HG03060 (cell line): Measurements from ENCODE around the gene OSMR.

Experiments
- ATAC-seq: cut with Tn5 transposase; IDR thresholded peaks from one replicate; pipeline ENCODE4 v1.9.1; 2021; ENCODE audit warnings: low read depth, moderate number of reproducible peaks; ENCODE audit not compliant: unreplicated experiment

OSMR gene

DNA sequence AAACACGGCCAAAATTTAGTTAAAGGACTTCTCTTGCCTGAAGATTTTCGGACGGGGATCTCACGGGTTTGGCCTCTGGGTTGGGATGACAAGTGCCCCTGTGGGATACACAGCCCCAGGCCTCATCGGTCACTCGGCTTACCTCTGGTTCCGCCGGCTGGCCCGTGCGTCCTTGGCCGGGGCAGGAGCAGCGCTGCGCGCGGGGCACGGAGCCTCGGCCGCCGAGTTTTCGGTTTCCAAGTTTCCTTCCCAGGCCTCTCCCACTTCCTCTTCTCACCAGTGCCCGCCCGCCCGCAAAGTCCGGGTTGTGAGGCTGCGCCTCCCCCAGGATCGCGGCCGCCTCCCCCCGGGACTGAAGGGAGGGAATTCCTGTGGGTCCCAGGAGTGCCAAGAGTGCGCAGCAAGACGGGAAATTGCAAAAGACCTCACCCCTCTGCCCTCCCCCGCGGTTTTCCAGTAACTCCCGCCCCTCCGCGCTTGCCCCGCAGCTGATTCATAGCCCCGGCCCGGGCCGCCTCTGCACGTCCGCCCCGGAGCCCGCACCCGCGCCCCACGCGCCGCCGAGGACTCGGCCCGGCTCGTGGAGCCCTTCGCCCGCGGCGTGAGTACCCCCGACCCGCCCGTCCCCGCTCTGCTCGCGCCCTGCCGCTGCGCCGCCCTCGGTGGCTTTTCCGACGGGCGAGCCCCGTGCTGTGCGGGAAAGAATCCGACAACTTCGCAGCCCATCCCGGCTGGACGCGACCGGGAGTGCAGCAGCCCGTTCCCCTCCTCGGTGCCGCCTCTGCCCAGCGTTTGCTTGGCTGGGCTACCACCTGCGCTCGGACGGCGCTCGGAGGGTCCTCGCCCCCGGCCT is at the start of gene OSMR:
Gene OSMR, plus strand, starts transcription at position 487 of the 853 bp plus-strand sequence. CDS start 23,033 bp downstream, outside the sequence.
- ATAC-seq = no peak

DNA sequence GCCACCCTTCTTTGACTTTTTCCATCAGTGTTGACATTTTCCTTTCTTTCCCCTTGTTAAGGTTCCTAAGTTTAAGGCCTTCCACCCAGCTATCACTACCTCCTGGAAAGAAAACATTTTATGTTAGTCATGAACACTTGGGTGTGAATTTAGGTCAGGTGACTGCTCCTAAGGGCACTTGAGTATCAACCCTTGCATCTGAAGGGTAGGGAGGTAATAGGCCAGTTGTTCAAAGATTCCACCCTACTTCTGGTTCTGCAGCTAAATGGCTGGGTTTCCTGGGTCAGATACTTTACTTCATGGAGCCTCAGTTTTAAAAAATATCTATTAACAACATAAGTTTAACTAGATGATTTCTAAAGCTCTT is 49.1 kb upstream of the OSMR start:
- no peak for ATAC-seq

DNA sequence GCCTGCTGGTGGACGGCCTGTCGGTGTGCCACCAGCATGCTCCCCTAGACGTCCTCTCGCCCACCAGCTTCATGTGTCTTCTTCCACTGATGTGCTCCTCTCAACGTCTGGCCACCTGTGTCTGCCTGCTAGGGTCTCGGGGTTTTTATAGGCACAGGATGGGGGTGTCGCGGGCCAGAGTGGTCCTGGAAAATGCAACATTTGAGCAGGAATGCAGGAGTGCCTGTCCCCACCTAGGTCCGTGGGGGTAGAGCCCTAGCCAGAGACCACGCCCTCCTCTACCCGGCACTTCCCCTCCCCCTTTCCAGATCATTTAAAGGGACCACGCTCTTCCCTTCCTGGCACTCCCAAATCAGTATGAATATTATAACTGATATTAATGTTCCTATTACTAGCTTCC is 48.0 kb upstream of the OSMR start:
- ATAC-seq = no peak

DNA sequence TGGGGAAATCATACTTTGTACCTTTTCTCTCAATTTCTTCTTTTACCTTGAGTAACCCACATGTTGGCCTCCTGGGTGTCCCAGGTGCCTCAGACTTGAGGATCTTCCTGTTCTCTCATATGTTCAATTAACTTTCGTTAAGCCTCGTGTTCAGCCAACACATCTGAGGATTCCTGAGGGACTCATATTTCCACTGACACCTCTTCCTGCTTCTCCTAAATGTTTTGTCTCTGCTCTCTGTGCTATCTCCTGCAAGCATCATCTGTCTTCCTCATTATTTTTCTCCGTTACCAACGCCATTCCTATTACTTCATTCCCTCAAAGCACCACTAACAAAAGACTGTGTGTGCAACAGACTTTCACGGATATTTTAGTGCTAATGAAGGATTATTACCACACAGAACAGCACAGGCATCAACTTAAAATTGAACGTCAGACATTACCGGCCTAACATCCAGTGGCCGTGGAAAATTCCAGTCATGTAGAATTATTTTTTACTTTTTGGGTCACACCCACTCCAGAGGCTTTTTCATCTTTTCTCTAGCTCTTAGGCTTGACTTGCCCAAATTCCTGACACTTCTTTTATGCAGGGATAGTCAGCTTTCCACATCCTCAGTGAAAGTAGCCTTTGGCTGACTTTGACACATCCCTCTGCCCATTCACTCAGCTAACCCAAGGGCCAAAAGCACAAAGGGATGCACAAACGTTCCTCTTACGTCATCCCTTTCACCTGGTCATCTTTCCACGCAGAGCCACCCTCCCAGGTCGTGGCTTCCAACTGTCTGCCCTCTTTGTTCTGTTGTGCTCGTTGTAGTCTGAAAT is 46.0 kb upstream of the OSMR start:
- ATAC-seq = no peak

DNA sequence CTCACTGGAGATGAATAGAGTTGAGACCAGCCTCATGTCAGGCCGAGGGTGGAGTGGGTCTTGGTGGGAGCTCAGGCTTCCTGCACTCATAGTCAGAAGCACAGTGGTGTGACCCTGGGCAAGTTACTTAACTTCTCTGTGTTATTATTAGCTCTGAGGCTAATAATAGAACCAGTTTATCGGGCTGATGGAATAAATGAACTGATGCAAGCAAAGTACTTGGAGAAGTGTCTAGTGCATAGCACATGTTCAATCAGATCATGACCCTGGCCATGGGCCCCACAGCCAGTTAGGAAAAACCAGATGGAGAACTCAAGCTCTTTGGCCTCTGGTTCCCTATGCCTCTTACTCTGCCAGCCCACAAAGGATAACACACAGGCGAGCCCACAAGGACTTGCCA is 45.3 kb upstream of the OSMR start:
- ATAC-seq = no peak

DNA sequence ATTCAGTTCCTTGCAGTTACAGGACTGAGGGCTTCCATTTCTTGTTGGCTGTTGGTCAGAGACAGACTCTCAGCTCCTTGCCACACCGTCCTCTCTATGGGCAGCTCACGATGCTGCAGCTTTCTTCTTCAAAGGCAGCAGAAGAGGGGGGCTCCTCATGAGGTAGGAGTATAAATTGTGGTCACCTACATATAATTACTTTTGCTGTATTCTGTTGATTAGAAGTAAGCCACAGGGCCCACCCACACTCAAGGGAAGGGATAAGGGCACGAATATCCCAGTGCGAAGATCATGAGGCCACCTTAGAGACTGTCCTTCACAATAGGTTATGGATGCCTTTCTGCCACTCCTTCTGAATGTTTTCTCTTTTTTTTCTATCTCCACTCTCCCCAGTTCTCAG is 43.7 kb upstream of the OSMR start:
- ATAC-seq = no peak

DNA sequence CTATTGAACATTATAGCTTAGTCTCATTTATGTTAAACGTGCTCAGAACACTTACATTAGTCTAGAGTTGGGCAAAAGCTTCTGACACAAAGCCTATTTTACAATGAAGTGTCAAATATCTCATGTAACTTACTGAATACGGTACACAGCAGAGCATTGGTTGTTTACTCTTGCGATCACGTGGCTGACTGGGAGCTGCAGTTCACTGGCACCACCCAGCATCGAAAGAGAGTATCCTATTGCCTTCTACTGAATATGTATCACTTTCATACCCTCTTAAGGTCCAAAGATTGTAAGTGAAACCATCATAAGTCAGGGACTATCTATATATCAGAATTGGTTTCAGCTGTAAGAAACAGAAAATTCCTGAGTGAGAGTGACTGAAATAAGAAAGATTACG is 42.6 kb upstream of the OSMR start:
- ATAC-seq = no peak

DNA sequence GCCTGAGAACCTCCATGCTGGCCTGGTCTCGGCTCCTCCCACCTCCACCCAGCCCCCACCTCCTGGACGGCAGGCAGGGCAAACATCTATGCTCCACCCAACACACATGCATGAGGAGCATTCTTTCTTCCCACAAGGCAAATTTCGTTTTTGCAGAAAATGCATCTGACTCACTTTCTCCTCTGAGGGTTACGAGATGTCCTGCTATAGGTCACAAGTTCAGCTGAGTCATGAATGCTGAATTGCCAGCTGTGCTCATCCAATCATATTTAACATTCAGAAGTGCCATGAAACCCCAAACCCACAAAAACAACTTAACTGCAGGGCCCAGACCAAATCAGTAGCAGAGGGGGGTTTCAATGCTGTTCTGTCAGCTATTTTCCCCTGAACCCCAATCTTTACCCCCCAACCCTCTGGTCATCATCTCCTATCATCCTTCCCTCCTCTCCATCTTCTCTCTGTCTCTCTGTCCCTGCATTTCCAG is 39.0 kb upstream of the OSMR start:
- no peak for ATAC-seq

DNA sequence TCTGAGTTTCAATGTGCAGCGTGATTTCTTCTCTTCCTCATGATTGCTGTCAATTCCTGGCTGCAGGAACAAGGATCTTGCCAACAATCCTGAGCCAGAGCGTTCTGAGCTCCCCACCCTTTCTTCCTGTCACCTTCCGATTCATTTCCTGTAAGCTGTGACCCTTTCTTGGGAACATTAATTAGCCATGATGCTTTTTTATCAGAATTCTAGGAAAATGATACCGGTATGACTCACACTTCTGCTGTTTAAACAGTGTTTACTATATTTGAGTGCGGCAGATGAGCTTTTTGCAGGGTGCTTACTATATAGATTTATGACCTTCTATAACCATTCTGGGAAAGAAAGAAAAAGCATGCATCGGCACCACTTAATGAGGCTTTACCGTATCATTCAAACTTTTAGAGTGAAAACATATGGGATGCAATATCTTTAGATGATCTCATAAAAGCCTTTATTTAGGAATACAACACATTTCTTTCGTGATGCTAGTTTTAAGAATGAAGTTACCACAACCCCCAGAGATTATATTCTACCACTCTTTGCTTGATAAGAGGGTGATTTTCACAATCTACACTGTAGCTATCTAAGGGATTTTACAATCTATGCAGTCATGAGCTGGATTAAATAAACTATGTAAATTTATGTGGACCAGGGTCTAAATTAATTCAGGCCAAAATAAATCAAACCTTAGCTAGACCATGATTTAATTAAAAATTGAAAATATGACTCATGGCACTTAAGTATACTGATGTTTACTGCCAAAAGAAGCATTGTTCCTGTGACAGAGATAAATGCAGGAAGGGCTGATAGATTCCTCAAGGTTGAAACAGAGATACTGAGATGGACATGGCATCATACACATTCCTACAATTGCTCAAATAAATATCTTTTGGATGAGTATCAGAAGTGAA is 38.0 kb upstream of the OSMR start:
- no peak for ATAC-seq

DNA sequence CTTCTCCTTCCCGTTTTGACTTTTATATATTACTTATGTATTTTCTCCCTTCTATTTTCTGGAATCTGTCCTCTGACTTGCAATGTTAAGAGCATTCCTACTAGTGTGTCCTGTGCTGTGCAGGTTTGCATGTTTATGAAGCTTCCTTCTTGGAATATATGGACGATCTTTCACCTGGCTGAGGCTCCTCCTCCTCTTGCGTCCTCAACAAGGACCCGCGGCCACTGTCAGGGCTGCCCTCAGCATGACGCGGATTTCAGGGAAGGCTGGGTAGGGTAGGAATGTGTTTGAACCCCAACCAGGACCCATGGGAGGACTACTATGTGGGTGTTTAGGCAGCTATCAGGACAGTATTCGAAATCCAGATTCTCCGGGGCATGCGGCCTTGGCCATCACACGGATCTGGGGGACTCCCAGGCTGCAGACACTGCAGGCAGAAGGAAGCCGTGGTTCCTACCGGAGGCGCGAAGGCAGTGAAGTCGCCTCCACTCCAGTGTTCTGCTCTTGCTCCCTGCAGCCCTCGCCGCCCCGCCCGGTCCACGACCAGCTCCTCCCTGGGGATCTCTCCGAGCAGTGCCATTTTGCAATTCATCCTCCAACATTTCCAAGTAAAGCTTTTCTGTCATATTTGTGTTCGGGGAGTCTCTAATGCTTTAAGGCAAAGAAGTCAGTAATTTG is 37.0 kb upstream of the OSMR start:
- no peak for ATAC-seq

DNA sequence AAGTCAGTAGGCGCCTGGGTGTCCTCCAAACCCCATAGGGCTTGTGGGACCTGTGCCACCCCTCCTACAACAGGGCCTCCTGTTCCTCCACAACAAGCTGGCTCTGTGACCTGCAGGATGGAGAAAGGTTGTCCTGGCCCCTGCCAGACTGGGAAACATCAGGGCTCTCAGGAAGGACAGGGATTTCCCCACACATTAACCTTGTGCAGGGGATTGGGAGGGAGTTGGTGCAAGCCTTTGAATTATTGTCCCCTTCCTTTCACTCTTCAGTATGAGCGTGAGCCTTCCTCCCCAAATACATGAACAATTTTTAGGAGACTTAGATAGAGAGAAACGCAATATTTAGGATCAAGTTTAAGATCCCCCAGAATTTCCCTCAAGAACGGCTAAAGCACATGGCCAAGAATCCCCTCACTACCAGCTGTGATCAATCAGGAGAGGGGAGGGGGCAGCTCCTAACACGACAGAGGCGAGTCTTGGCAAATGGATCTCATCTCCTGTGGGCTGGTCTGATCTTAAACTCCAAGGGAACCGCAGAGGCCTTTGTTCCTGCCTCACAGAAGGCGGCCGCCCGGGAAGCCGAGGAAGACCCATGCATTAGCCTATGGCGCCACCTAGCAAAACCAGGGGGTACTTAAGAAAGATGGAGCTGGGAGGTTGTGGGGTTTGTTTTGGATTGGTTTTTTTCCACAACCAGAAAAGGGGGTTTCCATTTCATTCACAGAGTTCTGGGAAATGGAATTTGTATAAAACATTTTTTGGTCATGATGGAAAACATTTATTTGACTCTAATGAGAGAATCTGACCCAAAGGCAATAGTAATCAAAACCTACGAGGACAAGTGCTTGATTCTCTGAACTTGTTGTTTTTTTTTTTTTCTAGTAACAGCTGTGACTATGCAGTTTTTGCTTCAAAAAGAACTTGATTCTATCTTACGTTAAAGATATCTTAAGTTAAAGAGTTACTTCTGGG is 36.1 kb upstream of the OSMR start:
- no peak for ATAC-seq

DNA sequence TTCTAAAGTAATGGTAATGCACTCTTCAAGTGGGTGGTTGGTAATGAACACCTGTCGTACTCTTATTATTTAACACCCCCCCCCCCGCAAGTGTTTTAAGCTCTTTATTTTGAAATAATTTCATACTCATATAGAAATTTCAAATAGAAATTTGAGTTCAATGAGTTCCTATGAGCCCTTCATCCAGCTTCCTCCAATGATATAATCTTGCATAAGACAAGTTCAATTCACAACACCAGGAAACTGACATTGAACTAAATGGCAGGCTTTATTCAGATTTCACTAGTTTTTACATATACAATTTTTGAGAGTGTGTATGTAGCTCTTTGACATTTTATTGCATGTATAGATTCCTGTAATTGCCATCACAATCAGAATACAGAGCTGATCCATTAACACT is 30.9 kb upstream of the OSMR start:
- no peak for ATAC-seq

DNA sequence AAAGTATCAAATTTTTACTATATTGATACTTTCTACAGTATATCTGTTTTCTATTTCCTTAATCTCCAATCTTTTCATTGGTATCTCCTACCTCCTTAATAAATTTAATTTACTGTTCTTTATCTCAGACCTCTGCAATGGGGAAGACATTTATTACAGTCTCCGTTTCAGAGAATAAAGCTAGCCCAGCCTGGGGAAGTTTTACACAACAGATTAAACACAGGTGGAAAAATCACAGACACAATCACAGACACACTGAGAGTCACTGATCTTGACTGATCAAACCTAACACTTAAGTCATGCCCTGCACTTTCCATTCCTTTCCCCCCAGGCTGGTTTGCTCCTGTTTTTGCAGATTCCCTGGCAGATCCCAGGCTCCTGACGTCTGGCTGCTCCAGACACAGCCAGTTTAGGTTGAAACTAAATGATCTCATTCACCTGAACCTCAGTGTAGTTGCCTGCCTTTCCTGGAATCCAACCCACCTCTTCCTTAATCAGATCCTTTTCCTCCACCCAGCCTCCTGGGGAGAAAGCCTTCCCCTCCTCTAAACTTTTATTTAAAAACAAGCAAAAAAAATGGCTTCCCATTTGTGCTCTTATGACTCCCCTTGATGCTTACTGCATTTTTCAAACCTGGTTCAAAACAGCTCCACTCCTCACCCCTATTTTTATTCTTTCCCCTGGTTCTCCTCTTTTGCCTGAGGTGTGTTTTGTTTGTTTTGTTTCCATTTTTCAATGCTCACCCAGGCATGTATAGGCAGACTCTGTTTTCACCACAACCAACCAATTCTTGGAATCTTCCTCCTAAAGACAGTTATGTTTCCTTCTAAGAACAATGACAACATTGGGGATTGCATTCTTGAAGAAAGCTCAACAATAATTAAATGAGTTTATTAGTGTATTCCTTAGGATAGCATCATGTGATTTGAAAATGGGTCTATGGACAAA is 29.5 kb upstream of the OSMR start:
- no peak for ATAC-seq

DNA sequence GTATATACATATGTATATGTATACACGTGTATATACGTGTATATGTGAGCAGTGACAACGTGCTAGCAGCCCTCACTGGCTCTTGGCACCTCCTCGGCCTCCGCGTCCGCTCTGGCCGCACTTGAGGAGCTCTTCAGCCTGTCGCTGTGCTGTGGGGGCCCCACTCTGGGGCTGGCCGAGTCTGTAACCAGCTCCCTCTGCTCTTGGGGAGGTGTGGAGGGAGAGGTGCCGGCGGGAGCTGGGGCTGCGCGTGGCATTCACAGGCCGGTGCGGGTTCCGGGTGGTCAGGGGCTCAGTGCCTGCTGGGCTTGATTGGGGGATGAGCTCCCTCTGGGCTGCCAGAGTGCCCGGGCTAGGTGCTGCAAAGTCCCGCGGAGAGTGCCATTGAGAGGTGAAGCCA is 24.1 kb upstream of the OSMR start:
- no peak for ATAC-seq

DNA sequence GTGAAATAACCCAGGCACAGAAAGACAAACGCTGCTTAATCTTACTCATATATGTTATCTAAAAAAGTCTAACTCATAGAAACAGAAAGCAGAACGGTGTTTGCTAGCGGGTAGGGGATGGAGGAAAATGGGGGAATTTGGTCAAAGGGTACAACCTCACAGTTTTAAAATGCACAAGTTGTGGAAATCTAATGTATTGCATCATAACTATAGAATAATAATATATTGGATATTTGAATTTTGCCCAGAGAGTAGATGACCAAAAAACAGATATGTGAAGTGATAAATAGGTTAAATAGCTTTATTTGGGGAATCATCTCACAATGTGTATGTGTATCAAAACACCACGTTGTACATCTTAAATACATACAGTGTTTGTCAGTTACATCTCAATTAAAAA is 22.3 kb upstream of the OSMR start:
- no peak for ATAC-seq

DNA sequence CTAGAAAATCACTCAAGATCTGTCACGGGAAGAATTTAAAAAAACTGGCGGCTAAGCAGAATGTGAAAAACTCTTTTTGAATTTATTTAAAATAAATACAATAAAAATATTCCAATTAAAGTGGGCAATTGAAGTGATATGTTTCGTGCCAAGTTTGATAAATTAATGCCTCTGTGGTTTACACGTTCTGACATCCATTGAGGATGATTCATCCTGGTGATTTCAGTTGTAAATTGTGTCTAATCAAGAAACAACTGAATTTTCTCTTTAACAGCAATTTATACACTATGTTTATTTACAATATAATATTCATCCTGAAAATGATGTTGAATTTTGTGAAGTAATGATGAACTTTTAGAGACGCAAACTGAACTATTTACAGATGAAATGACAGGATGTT is 21.0 kb upstream of the OSMR start:
- ATAC-seq = no peak

DNA sequence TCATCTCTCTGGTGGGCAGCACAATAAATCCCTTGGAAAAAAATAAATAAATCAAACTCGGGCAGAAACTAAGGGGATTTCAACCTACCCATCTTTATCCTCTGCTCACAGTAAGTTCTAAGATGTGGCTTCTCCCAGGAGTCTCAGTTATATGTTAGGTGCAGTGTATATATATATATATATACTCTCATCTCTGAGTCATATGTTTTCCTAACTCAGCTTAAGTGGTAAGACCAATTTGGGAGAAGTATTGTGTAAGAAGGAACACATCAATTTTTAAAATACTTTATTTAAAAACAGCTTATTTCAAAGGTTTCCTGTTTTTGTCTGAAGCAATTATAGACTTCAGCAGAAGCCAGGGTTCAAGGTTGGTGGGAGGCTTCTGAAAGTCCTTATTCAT is 20.3 kb upstream of the OSMR start:
- ATAC-seq = no peak

DNA sequence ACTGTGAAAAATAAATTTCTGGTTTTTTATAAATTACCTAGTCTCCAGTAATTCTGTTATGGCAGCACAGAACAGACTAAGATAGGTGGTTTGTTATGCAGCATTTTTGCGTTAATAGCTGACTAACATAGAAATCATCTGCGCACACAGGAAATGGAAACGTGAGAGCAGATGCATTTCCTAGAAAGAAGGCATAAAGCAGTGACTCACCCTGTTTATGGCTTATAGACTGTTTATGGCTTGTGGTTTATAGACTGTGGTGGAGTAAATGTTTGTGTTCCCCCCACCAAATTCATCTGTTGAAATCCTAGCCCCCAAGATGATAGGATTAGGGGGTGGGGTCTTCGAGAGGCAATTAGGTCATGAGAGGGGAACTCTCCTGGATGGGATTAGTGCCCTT is 18.3 kb upstream of the OSMR start:
- ATAC-seq = no peak
